H7 (cell line): ENCODE results near the gene SIT1. TPM values are rescaled to one million over a fixed set of nuclear protein-coding genes. Genes with fewer than 3 reads are reported as not detected.
A peak's percentile ranks its signal among the peaks of the same experiment; 100 is the strongest.

Source experiments
- DNase-seq: peaks from one replicate; pipeline ENCODE4 v3.0.0; 2012
- H3K27me3 ChIP-seq: 2 replicates; pipeline ENCODE4 v1.6.0; 2011; ENCODE audit warnings: mild to moderate bottlenecking, low read length; ENCODE audit not compliant: control insufficient read depth, insufficient read depth
- H3K36me3 ChIP-seq: replicated peaks from 2 replicates; pipeline ENCODE4 v1.5.1; 2011; ENCODE audit warnings: low read length; ENCODE audit not compliant: control insufficient read depth, insufficient read depth
- H3K4me3 ChIP-seq: 2 replicates; pipeline ENCODE4 v1.5.1; 2011; ENCODE audit warnings: low read depth, mild to moderate bottlenecking, control low read depth, low read length, moderate library complexity; ENCODE audit not compliant: insufficient read depth
- total RNA-seq: library from RNA; depleted of rRNA; stranded (reverse); fragments of >200 nt; shearing (Covaris generic); gene quantifications from 2 replicates; pipeline ENCODE4 v1.2.3, GENCODE V29; 2014

SIT1 gene
- total RNA-seq, 1 experiment from 2014 or later, result 0.69 TPM

GRCh38 chr9:35687972-35688557, 37.3 kb upstream of the SIT1 start:
- no peak for DNase-seq
- H3K27me3 ChIP-seq, result no peaks in the 10 kb centered on the region
- peaks cover 33% of the 10 kb centered on the region for H3K36me3 ChIP-seq
- no peak overlapping the region; the same call in 1 of the 2 replicates for H3K4me3 ChIP-seq

GRCh38 chr9:35687306-35687705, 36.6 kb upstream of the SIT1 start:
- no peaks in the 10 kb centered on the region for H3K27me3 ChIP-seq
- H3K36me3 ChIP-seq, result peaks cover 37% of the 10 kb centered on the region
- DNase-seq, result peak; percentile 62
- no peak overlapping the region for H3K4me3 ChIP-seq

GRCh38 chr9:35686222-35687203, 35.8 kb upstream of the SIT1 start:
- no peaks in the 10 kb centered on the region for H3K27me3 ChIP-seq
- H3K4me3 ChIP-seq, result no peak overlapping the region
- H3K36me3 ChIP-seq, result peaks cover 37% of the 10 kb centered on the region
- DNase-seq, result no peak

- DNase-seq, result no peak
- Histone ChIP-seq H3K4me3 (no peak overlapping the region), H3K27me3 (no peaks in the 10 kb centered on the region), H3K36me3 (peaks cover 37% of the 10 kb centered on the region)
Measured at GRCh38 chr9:35685506-35685905, 34.8 kb upstream of the SIT1 start.

- peaks cover 37% of the 10 kb centered on the region for H3K36me3 ChIP-seq
- no peaks in the 10 kb centered on the region for H3K27me3 ChIP-seq
- DNase-seq, result no peak
- H3K4me3 ChIP-seq, result no peak overlapping the region
Measured at GRCh38 chr9:35684921-35685320, 34.2 kb upstream of the SIT1 start.

- DNase-seq, result no peak
- Histone ChIP-seq H3K36me3 (peaks cover 37% of the 10 kb centered on the region), H3K4me3 (no peak overlapping the region), H3K27me3 (no peaks in the 10 kb centered on the region)
Measured at GRCh38 chr9:35683323-35683722, 32.6 kb upstream of the SIT1 start.

- peaks cover 32% of the 10 kb centered on the region for H3K36me3 ChIP-seq
- DNase-seq, result no peak
- no peak overlapping the region for H3K4me3 ChIP-seq
Measured at GRCh38 chr9:35682520-35683315, 32.0 kb upstream of the SIT1 start.

GRCh38 chr9:35682051-35682450, 31.3 kb upstream of the SIT1 start:
- no peak overlapping the region for H3K4me3 ChIP-seq
- no peak for DNase-seq

More at GRCh38 chr9:35682520-35683315, 32.0 kb upstream of the SIT1 start:
- no peaks in the 10 kb centered on the region for H3K27me3 ChIP-seq

GRCh38 chr9:35681341-35682002, 30.7 kb upstream of the SIT1 start:
- peaks cover 30% of the 10 kb centered on the region for H3K36me3 ChIP-seq
- H3K27me3 ChIP-seq, result peaks cover under 1% of the 10 kb centered on the region; the same call in 1 of the 2 replicates
- H3K4me3 ChIP-seq, result no peak overlapping the region
- no peak for DNase-seq

More at GRCh38 chr9:35682051-35682450, 31.3 kb upstream of the SIT1 start:
- H3K36me3 ChIP-seq, result peaks cover 30% of the 10 kb centered on the region
- no peaks in the 10 kb centered on the region for H3K27me3 ChIP-seq

GRCh38 chr9:35680331-35681105, 29.8 kb upstream of the SIT1 start:
- DNase-seq, result peak; percentile 87
- Histone ChIP-seq H3K36me3 (peaks cover 24% of the 10 kb centered on the region), H3K4me3 (no peak overlapping the region), H3K27me3 (peaks cover 5% of the 10 kb centered on the region; the same call in 1 of the 2 replicates)

GRCh38 chr9:35679766-35680330, 29.1 kb upstream of the SIT1 start:
- peaks cover 5% of the 10 kb centered on the region for H3K27me3 ChIP-seq
- peaks cover 17% of the 10 kb centered on the region for H3K36me3 ChIP-seq
- no peak overlapping the region for H3K4me3 ChIP-seq
- DNase-seq, result no peak

GRCh38 chr9:35679091-35679490, 28.4 kb upstream of the SIT1 start:
- peaks cover 12% of the 10 kb centered on the region for H3K36me3 ChIP-seq
- no peak for DNase-seq
- H3K27me3 ChIP-seq, result peaks cover 13% of the 10 kb centered on the region

GRCh38 chr9:35675732-35676392, 25.1 kb upstream of the SIT1 start:
- peaks cover 13% of the 10 kb centered on the region for H3K27me3 ChIP-seq
- peak; percentile 99 for DNase-seq
- peak overlapping the region; percentile 64 for H3K4me3 ChIP-seq
- no peaks in the 10 kb centered on the region for H3K36me3 ChIP-seq

More at GRCh38 chr9:35679091-35679490, 28.4 kb upstream of the SIT1 start:
- no peak overlapping the region for H3K4me3 ChIP-seq
